ENCODE data around the gene EDEM2. TPM values are rescaled to one million over a fixed set of nuclear protein-coding genes. Genes with fewer than 3 reads are reported as not detected.

EDEM2 gene
- polyA plus RNA-seq, 1 donor from 2014 or later: 13.3 TPM

GRCh38 chr20:35087355-35087754, 59.8 kb downstream of the EDEM2 start:
- no peaks in the 10 kb centered on the region for H4K20me1 ChIP-seq (ENCODE audit: insufficient read depth)
- H3K27ac ChIP-seq (ENCODE audit: low read length): no peak overlapping the region

GRCh38 chr20:35085477-35086225, 61.5 kb downstream of the EDEM2 start:
- H2AFZ ChIP-seq (ENCODE audit: low read depth, low read length): no peak overlapping the region
- peaks cover 5% of the 10 kb centered on the region for H3K36me3 ChIP-seq (ENCODE audit: insufficient read depth, low read length)
- no peaks in the 10 kb centered on the region for H4K20me1 ChIP-seq (ENCODE audit: insufficient read depth)
- H3F3A ChIP-seq (ENCODE audit: insufficient read depth, low read length, poor library complexity, severe bottlenecking): no peaks in the 10 kb centered on the region
- no peak overlapping the region for H3K9ac ChIP-seq (ENCODE audit: low read length)
- no peak overlapping the region for H3K4me2 ChIP-seq (ENCODE audit: low read length)
- H3K9me2 ChIP-seq (ENCODE audit: insufficient read depth, low read length): no peaks in the 10 kb centered on the region
- H3K4me3 ChIP-seq (ENCODE audit: low read length): no peak overlapping the region
- no peak overlapping the region for H3K27ac ChIP-seq (ENCODE audit: low read length)
- H3K27me3 ChIP-seq (ENCODE audit: insufficient read depth, low read depth, low read length): no peaks in the 10 kb centered on the region
- H3K79me2 ChIP-seq (replicated peaks; ENCODE audit: insufficient read depth, low read length): peaks cover 76% of the 10 kb centered on the region
- H3K9me3 ChIP-seq (ENCODE audit: low read length): no peaks in the 10 kb centered on the region
- TF ChIP-seq TAF1 (IDR thresholded peaks at IDR 0.05; ENCODE audit: low read depth) (no peak), MXI1 (conservative IDR thresholded peaks at IDR 0.05; ENCODE audit: poor library complexity, severe bottlenecking) (no peak), RAD21 (conservative IDR thresholded peaks at IDR 0.05) (no peak), POLR2AphosphoS5 (IDR thresholded peaks at IDR 0.05) (no peak), EP300 (conservative IDR thresholded peaks at IDR 0.05; ENCODE audit: poor library complexity, severe bottlenecking) (no peak), SMC3 (conservative IDR thresholded peaks at IDR 0.05; ENCODE audit: poor library complexity) (no peak), EZH2 (IDR thresholded peaks at IDR 0.05; ENCODE audit: borderline replicate concordance, insufficient read depth, low read length, poor library complexity, severe bottlenecking) (no peak)
- TF ChIP-seq, protein P1, sequence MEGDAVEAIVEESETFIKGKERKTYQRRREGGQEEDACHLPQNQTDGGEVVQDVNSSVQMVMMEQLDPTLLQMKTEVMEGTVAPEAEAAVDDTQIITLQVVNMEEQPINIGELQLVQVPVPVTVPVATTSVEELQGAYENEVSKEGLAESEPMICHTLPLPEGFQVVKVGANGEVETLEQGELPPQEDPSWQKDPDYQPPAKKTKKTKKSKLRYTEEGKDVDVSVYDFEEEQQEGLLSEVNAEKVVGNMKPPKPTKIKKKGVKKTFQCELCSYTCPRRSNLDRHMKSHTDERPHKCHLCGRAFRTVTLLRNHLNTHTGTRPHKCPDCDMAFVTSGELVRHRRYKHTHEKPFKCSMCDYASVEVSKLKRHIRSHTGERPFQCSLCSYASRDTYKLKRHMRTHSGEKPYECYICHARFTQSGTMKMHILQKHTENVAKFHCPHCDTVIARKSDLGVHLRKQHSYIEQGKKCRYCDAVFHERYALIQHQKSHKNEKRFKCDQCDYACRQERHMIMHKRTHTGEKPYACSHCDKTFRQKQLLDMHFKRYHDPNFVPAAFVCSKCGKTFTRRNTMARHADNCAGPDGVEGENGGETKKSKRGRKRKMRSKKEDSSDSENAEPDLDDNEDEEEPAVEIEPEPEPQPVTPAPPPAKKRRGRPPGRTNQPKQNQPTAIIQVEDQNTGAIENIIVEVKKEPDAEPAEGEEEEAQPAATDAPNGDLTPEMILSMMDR (IDR thresholded peaks at IDR 0.05; ENCODE audit: poor library complexity, severe bottlenecking): no peak
- TF ChIP-seq, protein P2, sequence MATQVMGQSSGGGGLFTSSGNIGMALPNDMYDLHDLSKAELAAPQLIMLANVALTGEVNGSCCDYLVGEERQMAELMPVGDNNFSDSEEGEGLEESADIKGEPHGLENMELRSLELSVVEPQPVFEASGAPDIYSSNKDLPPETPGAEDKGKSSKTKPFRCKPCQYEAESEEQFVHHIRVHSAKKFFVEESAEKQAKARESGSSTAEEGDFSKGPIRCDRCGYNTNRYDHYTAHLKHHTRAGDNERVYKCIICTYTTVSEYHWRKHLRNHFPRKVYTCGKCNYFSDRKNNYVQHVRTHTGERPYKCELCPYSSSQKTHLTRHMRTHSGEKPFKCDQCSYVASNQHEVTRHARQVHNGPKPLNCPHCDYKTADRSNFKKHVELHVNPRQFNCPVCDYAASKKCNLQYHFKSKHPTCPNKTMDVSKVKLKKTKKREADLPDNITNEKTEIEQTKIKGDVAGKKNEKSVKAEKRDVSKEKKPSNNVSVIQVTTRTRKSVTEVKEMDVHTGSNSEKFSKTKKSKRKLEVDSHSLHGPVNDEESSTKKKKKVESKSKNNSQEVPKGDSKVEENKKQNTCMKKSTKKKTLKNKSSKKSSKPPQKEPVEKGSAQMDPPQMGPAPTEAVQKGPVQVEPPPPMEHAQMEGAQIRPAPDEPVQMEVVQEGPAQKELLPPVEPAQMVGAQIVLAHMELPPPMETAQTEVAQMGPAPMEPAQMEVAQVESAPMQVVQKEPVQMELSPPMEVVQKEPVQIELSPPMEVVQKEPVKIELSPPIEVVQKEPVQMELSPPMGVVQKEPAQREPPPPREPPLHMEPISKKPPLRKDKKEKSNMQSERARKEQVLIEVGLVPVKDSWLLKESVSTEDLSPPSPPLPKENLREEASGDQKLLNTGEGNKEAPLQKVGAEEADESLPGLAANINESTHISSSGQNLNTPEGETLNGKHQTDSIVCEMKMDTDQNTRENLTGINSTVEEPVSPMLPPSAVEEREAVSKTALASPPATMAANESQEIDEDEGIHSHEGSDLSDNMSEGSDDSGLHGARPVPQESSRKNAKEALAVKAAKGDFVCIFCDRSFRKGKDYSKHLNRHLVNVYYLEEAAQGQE (IDR thresholded peaks at IDR 0.05; ENCODE audit: borderline replicate concordance): no peak

More at GRCh38 chr20:35087355-35087754, 59.8 kb downstream of the EDEM2 start:
- peaks cover 76% of the 10 kb centered on the region for H3K79me2 ChIP-seq (replicated peaks; ENCODE audit: insufficient read depth, low read length)
- H3F3A ChIP-seq (ENCODE audit: insufficient read depth, low read length, poor library complexity, severe bottlenecking): no peaks in the 10 kb centered on the region
- no peaks in the 10 kb centered on the region for H3K9me2 ChIP-seq (ENCODE audit: insufficient read depth, low read length)
- H3K4me2 ChIP-seq (ENCODE audit: low read length): no peak overlapping the region
- H3K27me3 ChIP-seq (ENCODE audit: insufficient read depth, low read depth, low read length): no peaks in the 10 kb centered on the region
- H3K4me3 ChIP-seq (ENCODE audit: low read length): no peak overlapping the region
- no peaks in the 10 kb centered on the region for H3K9me3 ChIP-seq (ENCODE audit: low read length)
- H3K9ac ChIP-seq (ENCODE audit: low read length): no peak overlapping the region
- peaks cover under 1% of the 10 kb centered on the region for H3K36me3 ChIP-seq (ENCODE audit: insufficient read depth, low read length)
- H2AFZ ChIP-seq (ENCODE audit: low read depth, low read length): no peak overlapping the region
- TF ChIP-seq EZH2 (IDR thresholded peaks at IDR 0.05; ENCODE audit: borderline replicate concordance, insufficient read depth, low read length, poor library complexity, severe bottlenecking): no peak
- no peak for TF ChIP-seq MXI1 (conservative IDR thresholded peaks at IDR 0.05; ENCODE audit: poor library complexity, severe bottlenecking)
- TF ChIP-seq, protein P1 (IDR thresholded peaks at IDR 0.05; ENCODE audit: poor library complexity, severe bottlenecking): no peak
- no peak for TF ChIP-seq TAF1 (IDR thresholded peaks at IDR 0.05; ENCODE audit: low read depth)
- no peak for TF ChIP-seq SMC3 (conservative IDR thresholded peaks at IDR 0.05; ENCODE audit: poor library complexity)
- no peak for TF ChIP-seq RAD21 (conservative IDR thresholded peaks at IDR 0.05)
- TF ChIP-seq, protein P2 (IDR thresholded peaks at IDR 0.05; ENCODE audit: borderline replicate concordance): no peak
- TF ChIP-seq POLR2AphosphoS5 (IDR thresholded peaks at IDR 0.05): no peak
- TF ChIP-seq EP300 (conservative IDR thresholded peaks at IDR 0.05; ENCODE audit: poor library complexity, severe bottlenecking): no peak

Data from neural cell (in vitro differentiated cells).